Activated T-cell treated with anti-CD3 and anti-CD28 coated beads for 24 hours (primary cell): ENCODE results near the gene CTBP2.
"Not testable (repeated sequence)": the region's sequence is repeated elsewhere in the genome, so short reads cannot be mapped to it uniquely, and the experiment has no call there.

Experiments used
- DNase-seq: peaks from one replicate; pipeline ENCODE4 v3.0.0-alpha.2; 2020; ENCODE audit warnings: low read depth

The CTBP2 gene

GRCh38 chr10:124996127-124996853 lies 164.1 kb downstream of the CTBP2 start:
- no peak for DNase-seq

- DNase-seq: no peak
These were observed 164.8 kb downstream of the CTBP2 start for GRCh38 chr10:124995605-124996004.

- DNase-seq: no peak
These were observed 165.5 kb downstream of the CTBP2 start for GRCh38 chr10:124994573-124995473.

- no peak for DNase-seq
These were observed 166.5 kb downstream of the CTBP2 start for GRCh38 chr10:124993736-124994451.

- no peak for DNase-seq
These were observed 167.0 kb downstream of the CTBP2 start for GRCh38 chr10:124993345-124993708.

GRCh38 chr10:124992462-124993344 lies 167.7 kb downstream of the CTBP2 start:
- DNase-seq: no peak

- no peak for DNase-seq
These were observed 168.5 kb downstream of the CTBP2 start for GRCh38 chr10:124991835-124992234.

- no peak for DNase-seq
These were observed 169.4 kb downstream of the CTBP2 start for GRCh38 chr10:124990671-124991625.

- DNase-seq: no peak
These were observed 170.8 kb downstream of the CTBP2 start for GRCh38 chr10:124989526-124989925.

- not testable (repeated sequence) for DNase-seq
These were observed 171.6 kb downstream of the CTBP2 start for GRCh38 chr10:124988753-124989152.

- no peak for DNase-seq
These were observed 172.6 kb downstream of the CTBP2 start for GRCh38 chr10:124987788-124988187.

- DNase-seq: no peak
These were observed 175.2 kb downstream of the CTBP2 start for GRCh38 chr10:124985162-124985561.

- DNase-seq: no peak
These were observed 176.0 kb downstream of the CTBP2 start for GRCh38 chr10:124984376-124984775.

GRCh38 chr10:124983321-124983720 lies 177.0 kb downstream of the CTBP2 start:
- no peak for DNase-seq

GRCh38 chr10:124978376-124978725 lies 182.0 kb downstream of the CTBP2 start:
- no peak for DNase-seq

GRCh38 chr10:124977648-124978375 lies 182.6 kb downstream of the CTBP2 start:
- DNase-seq: no peak

GRCh38 chr10:124977161-124977560 lies 183.2 kb downstream of the CTBP2 start:
- no peak for DNase-seq

GRCh38 chr10:124975977-124976514 lies 184.3 kb downstream of the CTBP2 start:
- DNase-seq: no peak

- no peak for DNase-seq
These were observed 186.2 kb downstream of the CTBP2 start for GRCh38 chr10:124974131-124974530.

GRCh38 chr10:124972637-124973036 lies 187.7 kb downstream of the CTBP2 start:
- DNase-seq: no peak
